Stimulated activated CD4-positive, alpha-beta T cell treated with anti-CD3 and anti-CD28 coated beads, Interleukin-4, amount 100 ng/mL, for 4 hours (primary cell): ENCODE results near the gene CTAGE9.

Experiments used
- DNase-seq, 2 experiments: peaks; one replicate each; pipeline ENCODE4 v3.0.0-alpha.2; 2020

Gene CTAGE9

DNA sequence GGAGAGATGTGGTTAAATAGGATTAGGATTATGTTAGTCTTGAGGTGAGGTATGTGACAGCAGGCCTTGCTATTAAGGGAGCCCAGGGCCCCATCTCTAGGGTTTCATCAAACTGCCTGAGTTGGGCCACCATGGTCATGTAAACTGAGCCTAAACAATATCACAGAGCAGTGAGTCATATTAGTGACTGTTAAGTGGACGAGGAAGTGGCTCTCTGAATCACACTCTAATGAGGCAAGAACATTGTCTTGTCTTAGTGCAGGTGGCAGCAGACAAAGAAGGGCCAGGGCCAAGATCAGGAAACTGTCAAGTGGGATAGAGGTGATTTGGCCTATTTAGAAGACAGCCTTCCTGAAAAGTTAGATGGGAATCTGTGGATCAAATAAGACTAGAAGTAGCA lies 50.6 kb downstream of the CTAGE9 start:
- no peak for DNase-seq
